Mammary epithelial cell (primary cell): ENCODE measurements around the gene RIPK3.

Experiments used
- CTCF ChIP-seq, 2 donors: IDR thresholded peaks in 1 of 2; conservative IDR thresholded peaks in 1 of 2; 2 replicates each; pipeline ENCODE4 v1.5.1; 2011 to 2012; ENCODE audit warnings: inconsistent platforms in 2 of 2, low read length in 2 of 2, mild to moderate bottlenecking in 2 of 2, control low read depth in 1 of 2, low read depth in 1 of 2; ENCODE audit not compliant: insufficient read depth in 1 of 2; ENCODE audit errors: extremely low read depth in 1 of 2
- EZH2 ChIP-seq: IDR thresholded peaks from 2 replicates; pipeline ENCODE4 v1.6.1; 2012; ENCODE audit warnings: low read length, inconsistent platforms, borderline replicate concordance

- no peak for TF ChIP-seq CTCF (conservative IDR thresholded peaks at IDR 0.05 in 1 of 2, IDR thresholded peaks at IDR 0.05 in 1 of 2; ENCODE audit: extremely low read depth in 1 of 2, insufficient read depth in 1 of 2, low read depth in 1 of 2, low read length in 2 of 2)
- no peak for TF ChIP-seq EZH2
These were observed 24.5 kb downstream of the RIPK3 start for GRCh38 chr14:24315243-24315806.
